WTC11 (cell line): Measurements from ENCODE around the gene YBEY. TPM values are rescaled to one million over a fixed set of nuclear protein-coding genes. Genes with fewer than 3 reads are reported as not detected.
A peak's percentile ranks its signal among the peaks of the same experiment; 100 is the strongest.

Experiments used
- ATAC-seq: fragments of 200-7000 bp; cut with Tn5 transposase; 2 replicates; pipeline ENCODE4 v1.10.0; 2021; ENCODE audit warnings: mild to moderate bottlenecking, moderate library complexity
- CTCF ChIA-PET: fragments of 300-600 bp; sonication (Branson Sonifier 250); formaldehyde crosslinking; loops from one replicate; lab custom pipeline; 2021; ENCODE audit warnings: antibody characterized with exemption; lab: Charles Lee
- POLR2A ChIA-PET: fragments of 350-600 bp; sonication (Branson Sonifier 250); formaldehyde crosslinking; loops from one replicate; lab custom pipeline; 2021; ENCODE audit warnings: antibody characterized with exemption; lab: Charles Lee
- DNase-seq: peaks from one replicate; pipeline ENCODE4 v3.0.0; 2021; ENCODE audit warnings: low spot score
- H3K27ac Mint-ChIP-seq: 2 replicates; pipeline ENCODE4 v1.8.0; 2021; ENCODE audit warnings: mixed read lengths
- H3K27me3 Mint-ChIP-seq: 2 replicates; pipeline ENCODE4 v1.8.0; 2021; ENCODE audit warnings: low read depth, mild to moderate bottlenecking, moderate library complexity, mixed read lengths
- H3K36me3 Mint-ChIP-seq: 2 replicates; pipeline ENCODE4 v1.8.0; 2021; ENCODE audit warnings: mixed read lengths
- H3K4me1 Mint-ChIP-seq: 2 replicates; pipeline ENCODE4 v1.8.0; 2022; ENCODE audit warnings: mixed read lengths
- H3K4me3 Mint-ChIP-seq: 2 replicates; pipeline ENCODE4 v1.8.0; 2021; ENCODE audit warnings: mild to moderate bottlenecking, moderate library complexity, mixed read lengths
- H3K9me3 Mint-ChIP-seq: 2 replicates; pipeline ENCODE4 v1.8.0; 2021; ENCODE audit warnings: mixed read lengths
- CREB1 ChIP-seq: sonication (generic); formaldehyde crosslinking; IDR thresholded peaks from 2 replicates; pipeline ENCODE4 v1.8.0; 2023; ENCODE audit warnings: mild to moderate bottlenecking, missing genetic modification reagents
- E2F4 ChIP-seq: sonication (generic); formaldehyde crosslinking; IDR thresholded peaks from 2 replicates; pipeline ENCODE4 v1.8.1; 2022; ENCODE audit warnings: low read depth, mild to moderate bottlenecking, moderate library complexity, missing genetic modification reagents, borderline replicate concordance
- E2F5 ChIP-seq: sonication (generic); formaldehyde crosslinking; IDR thresholded peaks from 2 replicates; pipeline ENCODE4 v1.8.1; 2022; ENCODE audit warnings: mild to moderate bottlenecking, moderate library complexity, missing genetic modification reagents
- FOXJ3 ChIP-seq: sonication (generic); formaldehyde crosslinking; IDR thresholded peaks from 2 replicates; pipeline ENCODE4 v1.9.0; 2021; ENCODE audit warnings: missing genetic modification reagents, mild to moderate bottlenecking, borderline replicate concordance
- GABPB1 ChIP-seq: sonication (generic); formaldehyde crosslinking; IDR thresholded peaks from 2 replicates; pipeline ENCODE4 v1.8.1; 2023; ENCODE audit warnings: mild to moderate bottlenecking, missing genetic modification reagents
- GRHL2 ChIP-seq: fragments of 250-450 bp; sonication (Bioruptor Pico); IDR thresholded peaks from 2 replicates; pipeline ENCODE4 v1.8.0; 2022; ENCODE audit warnings: mild to moderate bottlenecking, moderate library complexity; ENCODE audit not compliant: insufficient replicate concordance, severe bottlenecking
- HMGXB4 ChIP-seq: sonication (generic); formaldehyde crosslinking; IDR thresholded peaks from 2 replicates; pipeline ENCODE4 v1.8.1; 2023; ENCODE audit warnings: mild to moderate bottlenecking, moderate library complexity, missing genetic modification reagents
- IRF1 ChIP-seq: sonication (generic); formaldehyde crosslinking; IDR thresholded peaks from 2 replicates; pipeline ENCODE4 v1.8.0; 2023; ENCODE audit warnings: missing genetic modification reagents
- MLX ChIP-seq: sonication (generic); formaldehyde crosslinking; IDR thresholded peaks from 2 replicates; pipeline ENCODE4 v1.8.1; 2023; ENCODE audit warnings: mild to moderate bottlenecking, missing genetic modification reagents, moderate library complexity
- MXD4 ChIP-seq: fragments of 250-450 bp; sonication (Bioruptor Pico); IDR thresholded peaks from 2 replicates; pipeline ENCODE4 v1.8.0; 2021; ENCODE audit warnings: mild to moderate bottlenecking, moderate library complexity, borderline replicate concordance
- SMAD3 ChIP-seq: sonication (generic); formaldehyde crosslinking; IDR thresholded peaks from 2 replicates; pipeline ENCODE4 v1.8.0; 2022; ENCODE audit warnings: missing genetic modification reagents, mild to moderate bottlenecking, borderline replicate concordance
- SP1 ChIP-seq: sonication (generic); formaldehyde crosslinking; conservative IDR thresholded peaks from 2 replicates; pipeline ENCODE4 v1.8.1; 2022; ENCODE audit warnings: missing genetic modification reagents
- TCF7 ChIP-seq: sonication (generic); formaldehyde crosslinking; IDR thresholded peaks from 2 replicates; pipeline ENCODE4 v1.8.0; 2022; ENCODE audit warnings: mild to moderate bottlenecking, low read depth, missing genetic modification reagents, moderate library complexity
- TP53 ChIP-seq: sonication (generic); formaldehyde crosslinking; IDR thresholded peaks from 2 replicates; pipeline ENCODE4 v1.8.1; 2023; ENCODE audit warnings: mild to moderate bottlenecking, missing genetic modification reagents
- USF2 ChIP-seq: sonication (generic); formaldehyde crosslinking; IDR thresholded peaks from 2 replicates; pipeline ENCODE4 v1.8.1; 2023; ENCODE audit warnings: mild to moderate bottlenecking, missing genetic modification reagents, moderate library complexity
- ZMAT4 ChIP-seq: fragments of 250-450 bp; sonication (Bioruptor Pico); IDR thresholded peaks from 2 replicates; pipeline ENCODE4 v1.9.0; 2021; ENCODE audit warnings: mild to moderate bottlenecking
- ZNF121 ChIP-seq: sonication (generic); formaldehyde crosslinking; IDR thresholded peaks from 2 replicates; pipeline ENCODE4 v1.8.0; 2023; ENCODE audit warnings: missing genetic modification reagents
- ZNF416 ChIP-seq: fragments of 250-450 bp; sonication (Bioruptor Pico); IDR thresholded peaks from 2 replicates; pipeline ENCODE4 v1.9.0; 2021; ENCODE audit warnings: mild to moderate bottlenecking, inconsistent platforms
- ZNF423 ChIP-seq: fragments of 250-450 bp; sonication (Bioruptor Pico); IDR thresholded peaks from 2 replicates; pipeline ENCODE4 v2.1.2; 2022; ENCODE audit warnings: mild to moderate bottlenecking, moderate library complexity
- ZNF425 ChIP-seq: fragments of 250-450 bp; sonication (Bioruptor Pico); conservative IDR thresholded peaks from 2 replicates; pipeline ENCODE4 v1.9.0; 2021; ENCODE audit warnings: mild to moderate bottlenecking
- ZNF512 ChIP-seq: sonication (generic); formaldehyde crosslinking; IDR thresholded peaks from 2 replicates; pipeline ENCODE4 v1.8.1; 2022; ENCODE audit warnings: missing genetic modification reagents, borderline replicate concordance
- total RNA-seq: library from RNA; stranded (reverse); gene quantifications from 3 replicates; pipeline ENCODE4 v1.2.3, GENCODE V29; 2021

The YBEY gene
- total RNA-seq, 1 experiment from 2014 or later, result 27.4 TPM

- Mint-ChIP-seq H3K4me3 (peak overlapping the region; percentile 96), H3K4me1 (peaks cover 32% of the 10 kb centered on the region), H3K9me3 (no peaks in the 10 kb centered on the region), H3K27ac (no peak overlapping the region), H3K27me3 (no peaks in the 10 kb centered on the region), H3K36me3 (peaks cover 35% of the 10 kb centered on the region)
- TF ChIP-seq GABPB1 (CRISPR knock-in tag) (no peak; the same call in 1 of the 2 replicates), FOXJ3 (CRISPR knock-in tag) (no peak), ZNF425 (no peak), E2F5 (CRISPR knock-in tag) (peak; percentile 35; the same call in 1 of the 2 replicates), TP53 (CRISPR knock-in tag) (0 out of 2 replicates have a peak, but pooled peaks have one; percentile 37), MXD4 (no peak), IRF1 (CRISPR knock-in tag) (peak; percentile 43; the same call in 1 of the 2 replicates), CREB1 (no peak), ZNF512 (CRISPR knock-in tag) (no peak), ZNF121 (CRISPR knock-in tag) (no peak), GRHL2 (no peak), USF2 (CRISPR knock-in tag) (no peak), TCF7 (CRISPR knock-in tag) (no peak), ZNF423 (CRISPR knock-in tag) (no peak), E2F4 (CRISPR knock-in tag) (peak; percentile 63; the same call in 1 of the 2 replicates), ZNF416 (CRISPR knock-in tag) (no peak), ZMAT4 (CRISPR knock-in tag) (no peak), SP1 (CRISPR knock-in tag) (peak; percentile 55), SMAD3 (0 out of 2 replicates have a peak, but pooled peaks have one; percentile 5), HMGXB4 (CRISPR knock-in tag) (no peak; the same call in none of the 2 replicates), MLX (CRISPR knock-in tag) (0 out of 2 replicates have a peak, but pooled peaks have one; percentile 42)
- ATAC-seq (peak; percentile 70), DNase-seq (peak; percentile 85)
- ChIA-PET POLR2A (no interaction called here), CTCF (interaction anchor here (0.6 to 1.8 kb wide), 4 partner anchors 87 to 343 kb away, joined by 3 to 4 read pairs (median 4); no protein-coding TSS in a partner anchor)
Measured at GRCh38 chr21:46324390-46325072, 38.4 kb downstream of the YBEY start.
